HT1080 (cell line): ENCODE data around the gene PTGIS. TPM values are rescaled to one million over a fixed set of nuclear protein-coding genes. Genes with fewer than 3 reads are reported as not detected.
"Not testable (repeated sequence)": the region's sequence is repeated elsewhere in the genome, so short reads cannot be mapped to it uniquely, and the experiment has no call there.

Experiments
- DNase-seq: peaks from one replicate; pipeline ENCODE4 v3.0.0-alpha.2; 2015; ENCODE audit warnings: low read depth
- total RNA-seq: library from RNA; depleted of rRNA; stranded (reverse); fragments of >200 nt; shearing (Covaris generic); gene quantifications from 2 replicates; pipeline ENCODE4 v1.2.3, GENCODE V29; 2014

PTGIS gene
- total RNA-seq, 1 experiment from 2014 or later, result 0.02 TPM

- no peak for DNase-seq
Measured at GRCh38 chr20:49579874-49580812, 12.2 kb upstream of the PTGIS start.

- DNase-seq, result no peak
Measured at GRCh38 chr20:49579195-49579594, 11.3 kb upstream of the PTGIS start.

GRCh38 chr20:49578436-49578835, 10.5 kb upstream of the PTGIS start:
- no peak for DNase-seq

GRCh38 chr20:49575551-49576060, 7.7 kb upstream of the PTGIS start:
- no peak for DNase-seq

GRCh38 chr20:49573900-49574416, 6.0 kb upstream of the PTGIS start:
- no peak for DNase-seq

GRCh38 chr20:49572857-49573256, 4.9 kb upstream of the PTGIS start:
- DNase-seq, result no peak

- DNase-seq, result no peak
Measured at GRCh38 chr20:49571553-49571835, 3.6 kb upstream of the PTGIS start.

- peak; percentile 20 for DNase-seq
Measured at GRCh38 chr20:49570828-49571552, 3.1 kb upstream of the PTGIS start.

- no peak for DNase-seq
Measured at GRCh38 chr20:49570161-49570827, 2.4 kb upstream of the PTGIS start.

GRCh38 chr20:49569411-49570115, 1.6 kb upstream of the PTGIS start:
- DNase-seq, result no peak

- no peak for DNase-seq
Measured at GRCh38 chr20:49568278-49569151, 578 bp upstream of the PTGIS start.

GRCh38 chr20:49566401-49567364, 1.3 kb downstream of the PTGIS start:
- no peak for DNase-seq

- DNase-seq, result not testable (repeated sequence)
Measured at GRCh38 chr20:49564991-49565390, 2.9 kb downstream of the PTGIS start.

GRCh38 chr20:49563015-49563980, 4.6 kb downstream of the PTGIS start:
- no peak for DNase-seq

- DNase-seq, result peak; percentile 78
Measured at GRCh38 chr20:49562311-49563014, 5.5 kb downstream of the PTGIS start.

GRCh38 chr20:49561806-49562205, 6.1 kb downstream of the PTGIS start:
- no peak for DNase-seq

GRCh38 chr20:49561256-49561655, 6.7 kb downstream of the PTGIS start:
- DNase-seq, result no peak
